GM19193 (cell line): ENCODE data around the gene MRPL24.

ENCODE experiments used
- POLR2A ChIP-seq: IDR thresholded peaks from 4 replicates; pipeline ENCODE4 v1.6.1; 2011; ENCODE audit not compliant: insufficient read depth, insufficient read length; ENCODE audit errors: extremely low read depth

The MRPL24 gene

DNA sequence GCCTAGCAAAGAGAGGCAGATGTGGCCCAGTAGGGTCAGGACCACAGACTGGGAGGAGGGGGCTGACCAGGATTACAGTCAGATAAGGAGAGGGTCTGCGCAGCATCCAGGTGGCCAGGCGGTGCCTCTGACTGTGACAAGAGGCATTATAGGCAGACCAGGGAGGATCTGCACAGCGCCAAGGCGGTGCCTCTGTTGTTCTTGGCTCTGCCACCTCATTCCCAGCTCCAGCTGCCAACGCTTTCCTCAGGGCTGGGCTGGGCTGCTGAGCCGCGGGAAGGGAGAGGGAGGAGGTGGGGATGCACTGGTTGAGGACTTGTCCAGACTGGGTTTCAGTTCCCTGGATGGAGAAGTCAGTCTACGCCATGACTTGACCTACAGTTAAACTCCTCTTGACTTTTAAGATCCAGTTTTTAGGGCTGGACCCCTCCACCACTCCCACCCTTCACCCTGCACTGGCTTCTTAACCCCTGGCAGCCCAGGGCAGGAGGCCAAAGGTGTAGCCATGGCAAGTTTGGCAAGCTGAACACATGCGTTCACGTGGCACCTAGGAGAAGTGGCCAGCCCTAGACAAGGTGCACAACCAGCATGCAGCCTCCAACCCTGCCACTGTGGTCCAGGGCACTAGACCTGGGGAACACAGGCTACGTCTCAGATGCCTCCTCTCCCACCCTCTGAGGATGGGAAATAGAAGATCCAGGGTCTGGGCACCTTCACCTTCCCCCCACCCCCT, 31.0 kb downstream of the MRPL24 start:
- TF ChIP-seq POLR2A, result no peak

DNA sequence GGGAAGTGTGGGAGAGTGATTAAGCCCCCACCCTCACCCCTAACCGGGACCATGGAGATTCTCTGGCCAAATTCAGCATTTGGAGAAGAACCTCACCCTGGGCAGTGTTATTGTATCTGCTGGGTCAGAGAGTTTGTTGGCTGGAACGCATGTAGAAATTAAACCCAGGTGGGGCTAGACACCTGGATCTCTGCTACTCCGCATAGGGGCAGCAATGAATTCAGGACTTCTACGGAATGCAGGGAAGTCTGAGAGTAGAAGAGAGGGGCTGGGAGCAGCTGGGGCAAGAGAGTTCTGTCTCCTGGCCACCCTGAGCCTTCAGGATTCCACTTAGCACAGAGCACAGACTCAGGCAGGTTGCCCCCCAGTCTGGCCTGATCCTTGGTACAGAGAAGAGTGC, 31.9 kb downstream of the MRPL24 start:
- no peak for TF ChIP-seq POLR2A

DNA sequence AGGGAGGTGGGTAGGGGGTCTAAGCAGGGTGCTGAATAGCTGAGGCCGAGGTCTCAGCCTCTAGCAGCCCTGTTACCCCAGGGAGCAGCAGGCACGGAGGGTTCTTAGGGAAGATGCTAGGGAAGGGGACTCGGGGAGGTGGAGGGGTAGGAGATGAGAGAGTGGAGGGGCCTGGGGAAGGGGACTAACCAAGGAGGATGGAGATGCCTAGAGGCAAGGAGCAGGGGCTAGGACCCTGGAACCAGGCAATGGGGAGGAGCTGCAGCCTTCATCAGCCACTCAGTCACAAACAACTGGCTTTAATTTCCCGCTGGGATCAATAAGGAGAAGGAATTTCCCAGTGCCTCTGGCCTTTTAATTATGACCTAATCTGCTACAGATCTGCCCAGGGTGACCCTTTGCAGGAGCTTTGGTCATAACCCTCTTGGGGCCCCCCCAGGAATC, 32.6 kb downstream of the MRPL24 start:
- TF ChIP-seq POLR2A, result no peak

DNA sequence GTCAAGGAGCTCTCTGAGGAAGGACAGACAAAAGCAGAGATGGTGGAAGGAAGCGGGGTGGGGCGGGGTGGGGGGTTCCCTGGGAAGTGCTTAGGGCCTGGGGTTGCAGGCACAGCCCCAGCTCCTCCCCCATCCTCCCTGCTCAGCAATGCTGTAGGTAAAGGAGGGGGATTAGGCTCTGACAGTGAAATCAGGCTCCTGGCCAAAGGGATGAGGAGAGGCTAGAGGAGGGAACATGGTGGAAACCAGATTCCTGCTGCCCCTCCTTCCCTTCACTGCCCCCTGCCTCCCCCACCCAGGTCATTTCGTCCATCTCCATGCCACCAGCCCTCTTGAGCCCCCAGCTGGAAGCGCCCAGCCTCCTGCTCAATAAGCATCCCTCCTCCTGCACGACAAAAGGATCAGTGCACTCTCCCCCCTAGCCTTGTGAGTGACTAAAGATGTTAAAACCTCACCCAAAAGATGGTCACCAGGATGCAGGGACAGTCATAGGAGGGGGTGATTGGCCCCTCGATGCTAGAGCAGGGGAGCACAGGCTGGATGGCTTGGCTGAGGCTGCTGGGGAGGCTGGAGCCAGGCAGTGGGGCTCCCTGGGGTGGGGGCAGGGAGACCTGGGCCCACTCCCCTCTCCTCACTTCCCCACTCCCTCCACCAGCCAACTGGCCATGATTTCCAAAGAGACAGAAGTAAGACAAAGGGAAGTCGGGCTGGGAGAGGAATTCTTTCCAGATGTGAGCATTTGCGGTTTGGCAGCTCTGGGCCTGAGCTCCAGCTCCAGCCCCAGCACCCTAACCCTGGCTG, 33.3 kb downstream of the MRPL24 start:
- no peak for TF ChIP-seq POLR2A

DNA sequence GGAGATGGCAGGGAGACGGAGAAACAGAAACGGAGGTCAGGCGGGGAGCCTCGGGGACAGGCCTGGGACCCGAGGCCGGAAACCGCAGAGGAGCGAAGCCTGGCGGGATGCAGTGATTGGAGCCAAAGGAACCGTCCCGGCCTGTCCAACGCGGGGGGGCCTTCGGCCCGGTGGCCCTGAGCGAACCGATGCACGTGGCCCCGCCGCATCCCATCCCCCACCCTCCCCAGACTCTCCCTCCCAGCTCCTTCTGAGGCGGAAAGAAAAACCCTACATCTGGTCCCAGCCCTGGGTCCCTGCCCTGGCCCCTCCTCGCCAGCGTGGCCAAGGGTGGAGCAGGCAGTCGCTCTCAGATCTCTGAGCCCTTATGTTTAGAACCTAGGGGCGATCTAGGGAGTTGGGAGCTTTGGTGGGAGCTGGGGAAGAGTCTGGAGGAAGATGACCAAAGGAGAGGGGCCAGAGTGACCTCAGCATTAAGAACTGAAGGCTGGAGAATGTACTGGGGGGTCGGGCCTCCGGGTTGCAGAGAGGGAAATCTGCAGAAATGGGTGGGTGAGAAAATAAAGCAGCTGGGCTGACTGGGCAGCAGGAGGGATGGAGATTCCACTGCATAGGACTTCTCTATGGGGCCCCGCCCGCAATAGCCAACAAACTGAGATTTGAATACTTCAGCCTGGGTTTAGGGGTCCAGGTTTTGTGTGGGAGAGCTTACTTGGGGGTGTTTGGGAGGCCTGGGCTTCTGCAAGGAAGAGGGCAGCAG, 34.1 kb downstream of the MRPL24 start:
- no peak for TF ChIP-seq POLR2A

DNA sequence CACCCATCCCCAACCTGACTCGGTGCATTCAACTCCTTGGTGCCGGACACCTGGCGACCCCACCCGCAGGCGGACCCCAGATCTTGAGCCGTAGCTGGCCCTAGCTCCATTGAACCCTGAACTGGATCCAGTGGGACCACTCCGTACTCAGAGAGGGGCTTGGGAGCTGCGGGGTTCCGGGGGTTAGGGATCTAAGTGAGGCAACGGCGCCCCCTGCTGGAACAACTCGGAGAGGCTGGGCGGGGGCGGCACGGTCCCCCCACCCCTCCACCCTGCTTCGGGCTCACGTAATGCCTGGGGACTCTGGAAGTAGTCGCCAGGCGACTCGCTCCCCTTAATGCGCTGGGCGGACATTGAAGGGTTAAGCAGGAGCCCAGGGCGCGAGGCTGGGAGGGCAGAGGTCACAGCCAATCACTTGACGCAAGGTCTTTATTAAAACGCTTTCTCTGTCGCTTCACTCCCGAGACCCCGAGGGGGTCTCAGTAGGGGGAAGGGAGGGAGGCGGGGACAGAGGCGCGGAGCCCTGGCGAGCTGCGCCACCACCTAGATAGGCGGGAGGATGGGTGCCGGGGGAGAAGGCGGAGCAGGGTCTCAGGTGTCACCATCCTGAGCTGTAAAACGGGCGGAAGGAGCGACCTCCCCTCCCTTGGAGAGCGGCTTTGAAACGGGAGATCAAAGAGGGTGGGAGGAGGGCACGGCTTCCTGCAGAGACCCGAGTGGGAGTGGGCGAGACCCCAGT, 34.8 kb downstream of the MRPL24 start:
- TF ChIP-seq POLR2A, result no peak

DNA sequence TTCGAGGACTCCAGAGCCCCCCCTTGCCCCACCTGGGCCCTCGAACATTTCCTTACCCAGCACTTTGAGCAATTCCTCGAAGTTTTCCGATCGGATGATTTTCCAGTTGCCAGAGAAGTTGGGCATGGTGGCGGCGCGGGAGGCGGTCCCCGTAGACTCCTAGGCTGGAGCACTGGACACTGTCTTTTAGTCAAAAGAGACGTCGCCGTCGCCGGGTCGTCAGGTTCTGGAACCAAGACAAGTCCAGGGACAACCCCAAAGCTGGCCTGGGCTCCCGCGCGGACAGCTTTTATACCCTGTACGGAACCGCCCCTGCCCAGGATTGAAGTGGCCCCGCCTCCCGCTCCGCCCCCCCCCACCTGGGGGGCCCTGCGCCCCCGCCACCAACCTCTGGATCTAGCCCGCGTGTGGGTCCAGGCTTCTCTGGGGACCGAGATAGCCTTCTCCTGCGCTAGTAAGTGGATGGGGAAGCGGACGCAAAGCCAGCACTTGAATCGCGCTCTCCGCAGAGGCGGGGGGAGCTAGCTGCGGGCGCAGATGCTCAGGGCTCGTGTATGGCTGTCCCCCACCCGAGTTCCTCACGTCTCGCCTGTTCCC, 35.5 kb downstream of the MRPL24 start, which contains the start of gene CRABP2:
TSS of gene CRABP2 (minus strand) at position 263 of the 597 bp plus-strand sequence. CDS start at position 126, 137 bp downstream.
- TF ChIP-seq POLR2A, result no peak

DNA sequence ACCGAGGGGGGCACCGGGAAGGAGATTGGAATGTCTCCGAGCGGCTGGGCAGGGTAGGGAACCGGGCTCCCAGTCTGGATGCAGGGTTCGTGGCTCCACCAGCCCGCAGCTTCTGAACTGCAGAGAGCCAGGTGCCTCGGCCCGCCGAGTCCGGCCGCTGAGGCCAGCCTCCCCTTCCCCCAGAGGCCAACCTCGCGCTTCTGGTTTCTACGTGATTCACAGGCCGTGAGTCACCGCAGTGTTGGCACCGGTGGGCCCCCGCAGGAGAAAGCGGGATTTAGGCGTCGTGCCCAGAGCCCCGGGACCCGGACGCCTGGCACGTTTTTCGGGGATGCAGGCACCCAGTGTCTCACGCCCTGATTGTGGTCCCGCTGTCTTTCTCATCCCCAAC, 36.0 kb downstream of the MRPL24 start:
- no peak for TF ChIP-seq POLR2A

DNA sequence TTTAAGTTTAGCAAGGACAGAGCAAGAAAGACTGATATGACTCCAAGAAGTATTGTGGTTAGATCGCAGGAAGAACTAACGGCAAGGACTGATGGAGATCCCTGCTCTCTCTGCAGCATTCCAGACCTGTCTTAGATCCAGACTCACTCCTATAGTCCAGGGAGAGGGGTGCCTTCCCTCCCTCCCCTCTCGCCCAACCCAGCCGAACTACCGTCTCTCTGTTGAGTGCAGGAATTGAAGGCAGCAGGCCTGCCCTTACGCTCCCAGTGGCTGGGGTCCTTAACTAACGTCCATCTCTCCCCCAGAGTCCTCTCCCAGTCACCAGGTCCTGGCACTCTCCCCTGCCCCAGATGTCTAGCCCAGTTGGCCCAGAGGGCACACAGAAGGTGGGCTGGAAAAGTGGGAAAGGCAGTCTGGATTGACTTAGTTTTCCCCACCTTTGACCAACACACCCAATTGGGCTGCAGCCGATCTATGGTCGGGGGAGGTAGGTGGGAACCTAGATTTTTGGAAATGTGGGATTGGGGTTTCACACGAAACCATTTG, 36.6 kb downstream of the MRPL24 start:
- no peak for TF ChIP-seq POLR2A

DNA sequence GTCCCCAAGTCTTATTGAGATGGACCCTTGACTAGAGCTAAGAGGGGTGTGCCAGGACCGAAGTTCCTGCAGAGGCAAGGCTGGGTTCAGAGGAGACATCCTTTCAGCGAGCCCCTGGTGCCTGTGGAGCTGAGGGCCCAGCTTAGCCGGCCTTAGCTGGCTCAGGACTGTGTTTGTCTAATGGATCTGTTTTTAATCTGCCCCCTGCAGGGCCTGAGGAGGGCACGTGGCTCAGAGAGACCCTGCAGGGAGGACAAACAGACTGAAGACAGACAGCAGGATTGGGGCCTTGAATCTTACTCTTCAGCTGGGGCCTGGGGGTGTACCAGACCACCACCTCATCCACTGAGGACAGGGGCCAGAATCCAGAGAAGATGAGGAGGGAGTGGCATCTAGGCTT, 37.1 kb downstream of the MRPL24 start:
- TF ChIP-seq POLR2A, result no peak

DNA sequence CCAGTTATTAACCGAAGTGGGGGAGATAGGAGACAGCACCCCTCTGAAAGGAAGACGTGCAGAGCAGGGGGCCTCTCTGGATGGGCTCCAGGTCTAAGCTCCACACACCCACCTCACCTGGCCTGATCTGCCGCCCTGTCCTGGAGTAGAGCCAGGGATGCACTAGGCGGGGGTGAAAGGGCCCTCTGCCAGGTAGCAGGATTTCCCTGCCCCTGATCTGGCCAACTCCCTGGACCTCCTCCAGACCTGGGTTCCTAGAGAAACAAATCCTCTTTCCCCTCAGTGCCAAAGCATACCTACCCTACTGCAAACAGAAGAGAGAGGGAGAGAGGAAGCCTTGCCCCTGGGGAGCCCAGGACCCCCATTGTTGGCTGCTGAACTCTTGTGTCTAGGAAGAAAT, 37.6 kb downstream of the MRPL24 start:
- no peak for TF ChIP-seq POLR2A

DNA sequence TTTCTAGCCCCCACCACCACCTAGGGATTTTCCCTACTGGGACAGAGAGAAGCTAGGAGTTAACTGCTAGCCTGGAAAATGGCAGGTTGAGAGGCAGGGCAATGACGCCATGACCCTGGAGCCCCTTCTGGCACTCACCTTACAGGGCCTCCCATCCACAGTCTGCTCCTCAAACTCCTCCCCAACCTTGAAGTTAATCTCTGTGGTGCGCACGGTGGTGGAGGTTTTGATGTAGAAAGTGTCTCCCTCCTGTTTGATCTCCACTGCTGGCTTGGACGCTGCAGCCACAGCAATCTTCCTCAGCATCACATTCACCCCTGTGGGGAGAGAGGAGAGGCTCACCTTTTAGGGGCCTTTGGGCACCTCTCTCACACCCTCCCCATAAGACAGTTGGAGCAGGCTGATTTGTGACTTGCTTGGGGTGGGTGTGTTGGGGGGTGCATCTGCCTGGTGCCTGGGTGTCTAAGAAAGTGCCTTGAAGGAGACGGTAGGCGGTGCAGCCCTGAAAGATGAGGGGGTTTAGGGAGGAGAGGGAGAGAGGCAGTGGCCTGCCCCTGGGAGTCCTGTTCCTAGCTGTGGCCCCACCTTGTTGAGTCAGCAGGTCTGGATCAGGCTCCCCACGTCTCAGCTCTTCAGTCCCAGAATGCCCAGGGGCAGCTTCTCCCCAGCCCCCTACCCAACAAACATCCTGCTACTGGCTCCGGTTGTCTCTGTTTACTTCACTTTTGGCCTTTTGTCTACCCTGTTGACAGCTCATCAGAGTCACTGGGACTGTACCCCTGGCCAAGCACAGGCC, 40.0 kb downstream of the MRPL24 start:
- TF ChIP-seq POLR2A, result no peak

DNA sequence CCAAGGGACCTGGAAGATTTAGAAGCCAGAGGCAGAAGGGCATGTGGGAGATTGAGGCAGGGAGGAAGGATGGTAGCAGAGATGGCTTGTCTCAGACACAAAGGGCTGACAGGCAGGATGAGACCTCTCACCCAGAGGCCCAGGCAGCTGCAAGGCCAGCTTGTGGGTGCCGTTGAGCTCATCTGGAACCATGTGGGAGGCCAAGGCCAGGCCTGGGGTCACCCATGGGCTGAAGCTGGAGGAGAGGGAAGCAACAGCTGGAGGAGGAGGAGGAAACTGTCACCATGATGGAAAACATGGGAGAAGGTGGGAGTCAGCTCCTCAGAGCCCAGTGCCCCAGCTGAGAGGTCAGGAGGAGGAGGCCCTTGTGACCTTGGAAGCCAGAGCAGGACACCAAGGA, 41.9 kb downstream of the MRPL24 start:
- no peak for TF ChIP-seq POLR2A
